GM18498 (cell line): ENCODE results near the gene SLC9A3.
"Not testable (repeated sequence)": the region's sequence is repeated elsewhere in the genome, so short reads cannot be mapped to it uniquely, and the experiment has no call there.

Source experiments
- ATAC-seq: cut with Tn5 transposase; IDR thresholded peaks from one replicate; pipeline ENCODE4 v1.9.1; 2021; ENCODE audit warnings: mild to moderate bottlenecking, moderate library complexity; ENCODE audit not compliant: unreplicated experiment

The SLC9A3 gene

GRCh38 chr5:492314-492893 lies 31.8 kb downstream of the SLC9A3 start:
- no peak for ATAC-seq

GRCh38 chr5:491856-492155 lies 32.4 kb downstream of the SLC9A3 start:
- no peak for ATAC-seq

GRCh38 chr5:491119-491855 lies 33.0 kb downstream of the SLC9A3 start:
- ATAC-seq = no peak

GRCh38 chr5:490116-491106 lies 33.8 kb downstream of the SLC9A3 start:
- ATAC-seq = no peak

GRCh38 chr5:489689-490080 lies 34.6 kb downstream of the SLC9A3 start:
- no peak for ATAC-seq

GRCh38 chr5:488744-489688 lies 35.2 kb downstream of the SLC9A3 start:
- ATAC-seq = no peak

- no peak for ATAC-seq
Observed at GRCh38 chr5:488241-488640, 36.0 kb downstream of the SLC9A3 start.

- not testable (repeated sequence) for ATAC-seq
Observed at GRCh38 chr5:486597-486996, 37.7 kb downstream of the SLC9A3 start.

GRCh38 chr5:485946-486491 lies 38.2 kb downstream of the SLC9A3 start:
- ATAC-seq = no peak

GRCh38 chr5:485113-485945 lies 38.9 kb downstream of the SLC9A3 start:
- no peak for ATAC-seq

GRCh38 chr5:484556-484955 lies 39.7 kb downstream of the SLC9A3 start:
- no peak for ATAC-seq

- ATAC-seq = no peak
Observed at GRCh38 chr5:483434-484140, 40.7 kb downstream of the SLC9A3 start.

GRCh38 chr5:483011-483410 lies 41.2 kb downstream of the SLC9A3 start:
- ATAC-seq = no peak

- ATAC-seq = no peak
Observed at GRCh38 chr5:482506-482905, 41.7 kb downstream of the SLC9A3 start.

GRCh38 chr5:482021-482420 lies 42.2 kb downstream of the SLC9A3 start:
- no peak for ATAC-seq

- no peak for ATAC-seq
Observed at GRCh38 chr5:481347-481746, 42.9 kb downstream of the SLC9A3 start.

GRCh38 chr5:479566-480319 lies 44.5 kb downstream of the SLC9A3 start:
- no peak for ATAC-seq

- no peak for ATAC-seq
Observed at GRCh38 chr5:478982-479535, 45.2 kb downstream of the SLC9A3 start.
